K562 (cell line): ENCODE measurements around the gene PRR15L. TPM values are rescaled to one million over a fixed set of nuclear protein-coding genes. Genes with fewer than 3 reads are reported as not detected.

ENCODE experiments used
- ARHGAP35 ChIP-seq: fragments of 450-650 bp; IDR thresholded peaks from 2 replicates; pipeline ENCODE4 v1.6.1; 2018; ENCODE audit not compliant: partially characterized antibody
- CEBPB ChIP-seq: fragments of 450-650 bp; IDR thresholded peaks from 2 replicates; pipeline ENCODE4 v1.6.1; 2016; ENCODE audit warnings: missing genetic modification characterization, missing compliant biosample characterization
- FUS ChIP-seq: fragments of 200-400 bp; formaldehyde crosslinking; optimal IDR thresholded peaks from 2 replicates; pipeline ENCODE3; 2017; ENCODE audit warnings: low read depth, low read length
- GATAD2B ChIP-seq: fragments of 450-650 bp; IDR thresholded peaks from 2 replicates; pipeline ENCODE4 v1.6.1; 2017; ENCODE audit warnings: mild to moderate bottlenecking, borderline replicate concordance
- HDAC6 ChIP-seq: IDR thresholded peaks from 2 replicates; pipeline ENCODE4 v1.6.1; 2012; ENCODE audit warnings: low read depth, mild to moderate bottlenecking, control low read depth, inconsistent platforms, low read length, moderate library complexity
- ILK ChIP-seq: fragments of 450-650 bp; IDR thresholded peaks from 2 replicates; pipeline ENCODE4 v1.6.1; 2016; ENCODE audit warnings: missing genetic modification characterization, low read depth, mild to moderate bottlenecking, missing compliant biosample characterization, moderate library complexity, borderline replicate concordance
- MCM2 ChIP-seq: fragments of 450-650 bp; IDR thresholded peaks from 2 replicates; pipeline ENCODE4 v1.6.1; 2017; ENCODE audit warnings: low read depth, mild to moderate bottlenecking
- MTA1 ChIP-seq: fragments of 450-650 bp; IDR thresholded peaks from 2 replicates; pipeline ENCODE4 v1.6.1; 2017; ENCODE audit warnings: borderline replicate concordance
- POLR3A ChIP-seq: IDR thresholded peaks from 2 replicates; pipeline ENCODE4 v1.6.1; 2011; ENCODE audit warnings: borderline replicate concordance, mild to moderate bottlenecking, moderate library complexity; ENCODE audit not compliant: insufficient read length, insufficient read depth; ENCODE audit errors: extremely low read depth
- RBFOX2 ChIP-seq: fragments of 200-400 bp; formaldehyde crosslinking; IDR thresholded peaks from 2 replicates; pipeline ENCODE4 v1.6.1; 2017; ENCODE audit warnings: low read depth, mild to moderate bottlenecking, low read length, moderate library complexity
- RHOXF2B ChIP-seq: fragments of 250-450 bp; sonication (Bioruptor Pico); conservative IDR thresholded peaks from 2 replicates; pipeline ENCODE4 v1.5.1; 2021
- SIN3A ChIP-seq, 2 experiments: fragments of 150-350 bp in 1 of 2; IDR thresholded peaks; 2 replicates each; pipeline ENCODE4 v1.6.1; 2011 to 2016; ENCODE audit warnings: borderline replicate concordance in 2 of 2, low read depth in 2 of 2, low read length in 2 of 2, mild to moderate bottlenecking in 2 of 2, moderate library complexity in 2 of 2; ENCODE audit not compliant: control insufficient read depth in 1 of 2
- SMAD4 ChIP-seq: fragments of 250-450 bp; sonication (Bioruptor Pico); conservative IDR thresholded peaks from 2 replicates; pipeline ENCODE4 v1.8.0; 2021; ENCODE audit warnings: inconsistent platforms, mild to moderate bottlenecking, moderate library complexity
- SMARCB1 ChIP-seq: IDR thresholded peaks from 2 replicates; pipeline ENCODE4 v1.6.1; 2011; ENCODE audit warnings: improper control_type of control experiment, low read depth; ENCODE audit not compliant: insufficient read length
- TEAD2 ChIP-seq: fragments of 450-650 bp; IDR thresholded peaks from 2 replicates; pipeline ENCODE4 v1.6.1; 2016; ENCODE audit warnings: missing genetic modification characterization, control low read depth, missing compliant biosample characterization
- ZNF12 ChIP-seq: sonication (generic); formaldehyde crosslinking; IDR thresholded peaks from 2 replicates; pipeline ENCODE4 v1.4.0; 2020; ENCODE audit warnings: mild to moderate bottlenecking, missing genetic modification reagents
- ZNF174 ChIP-seq: fragments of 250-450 bp; sonication (Bioruptor Pico); IDR thresholded peaks from 2 replicates; pipeline ENCODE4 v1.4.0; 2020; ENCODE audit warnings: mild to moderate bottlenecking
- polyA plus RNA-seq, 8 experiments: library from polyadenylated mRNA; depleted of rRNA in 4 of 8; stranded (reverse) in 5 of 8; unstranded in 3 of 8; fragments of >200 nt; fragmentation: Nextera tagmentation in 2 of 8; fragmentation: Illumina TruSeq in 1 of 8; extraction: Ambion mirVana in 2 of 8; extraction: Trizol in 1 of 8; gene quantifications; 2 replicates each; pipeline versions ENCODE4 v1.2.1 to v1.2.3, GENCODE V29; 2011 to 2014; ENCODE audit warnings: inconsistent platforms in 1 of 8, missing spikeins in 1 of 8
- total RNA-seq, 7 experiments: library from RNA; depleted of rRNA in 6 of 7; stranded (reverse); fragments of >200 nt in 6 of 7; fragmentation: Illumina TruSeq in 2 of 7; extraction: Trizol in 2 of 7; gene quantifications; 2 replicates each; pipeline versions ENCODE4 v1.2.1 to v1.2.3, GENCODE V29; 2011 to 2021; ENCODE audit warnings: low replicate concordance in 1 of 7
- TF ChIP-seq, protein P1 (sequence below): fragments of 250-450 bp; sonication (Bioruptor Pico); IDR thresholded peaks from 2 replicates; pipeline ENCODE4 v1.8.0; 2021; ENCODE audit warnings: moderate library complexity, mild to moderate bottlenecking, inconsistent platforms
- TF ChIP-seq, protein P2 (sequence below): fragments of 450-650 bp; IDR thresholded peaks from 2 replicates; pipeline ENCODE4 v1.6.1; 2018; ENCODE audit warnings: mild to moderate bottlenecking, low read depth; ENCODE audit not compliant: partially characterized antibody
- TF ChIP-seq, protein P3 (sequence below): fragments of 450-650 bp; formaldehyde crosslinking; IDR thresholded peaks from 2 replicates; pipeline ENCODE4 v1.4.0; 2022; ENCODE audit warnings: missing genetic modification characterization
- TF ChIP-seq, protein P4 (sequence below): fragments of 450-650 bp; IDR thresholded peaks from 2 replicates; pipeline ENCODE4 v1.7.0; 2016; ENCODE audit warnings: borderline replicate concordance
- TF ChIP-seq, protein P5 (sequence below): fragments of 250-450 bp; sonication (Bioruptor Pico); IDR thresholded peaks from 2 replicates; pipeline ENCODE4 v1.4.0; 2020; ENCODE audit warnings: mild to moderate bottlenecking, moderate library complexity

PRR15L gene
- total and polyA plus RNA-seq, 9 of the 15 experiments (the other 6 are each of a cell fraction or from before 2014, with no cell fraction given) = 0.03 TPM; not detected in 8

DNA sequence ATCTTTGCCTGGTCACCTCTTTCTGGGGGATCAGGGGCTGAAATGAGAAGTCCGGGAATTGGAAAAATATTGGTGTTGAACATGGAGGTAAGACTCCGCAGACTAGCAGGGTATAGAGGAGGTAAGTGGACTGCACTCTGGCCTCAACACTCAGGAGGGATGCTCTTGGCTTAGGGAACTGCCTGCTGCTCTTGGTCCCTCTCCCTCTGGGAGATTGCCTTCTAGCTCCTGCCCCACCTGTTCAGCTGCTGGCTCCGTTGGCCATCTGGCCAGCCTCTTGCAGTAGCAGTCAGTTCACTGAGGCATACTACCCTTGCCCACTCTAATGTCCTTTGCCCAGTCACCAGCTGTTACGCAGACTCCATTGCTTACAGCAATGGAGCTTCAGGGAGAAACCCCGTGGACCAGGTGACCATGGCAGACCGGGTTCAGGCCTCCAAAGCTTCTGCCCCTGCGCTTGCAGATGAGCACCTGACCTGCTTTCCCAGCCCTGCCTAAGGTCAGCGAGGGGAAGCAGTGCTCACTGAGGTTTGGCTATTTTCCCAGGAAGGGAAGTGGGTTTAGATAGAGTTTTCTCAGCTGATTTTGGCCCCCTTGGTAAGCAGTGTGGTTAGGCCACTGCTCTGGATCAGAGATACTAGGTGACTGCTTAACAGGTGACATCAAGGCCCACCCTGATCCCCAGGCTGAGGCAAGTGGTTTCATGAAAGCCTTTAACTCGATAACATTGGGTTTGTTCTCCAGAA is 25.1 kb upstream of the PRR15L start (continued):
- TF ChIP-seq MCM2 = no peak
- TF ChIP-seq, protein P1, sequence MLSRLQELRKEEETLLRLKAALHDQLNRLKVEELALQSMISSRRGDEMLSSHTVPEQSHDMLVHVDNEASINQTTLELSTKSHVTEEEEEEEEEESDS (CRISPR knock-in tag) = no peak
- TF ChIP-seq, protein P2, sequence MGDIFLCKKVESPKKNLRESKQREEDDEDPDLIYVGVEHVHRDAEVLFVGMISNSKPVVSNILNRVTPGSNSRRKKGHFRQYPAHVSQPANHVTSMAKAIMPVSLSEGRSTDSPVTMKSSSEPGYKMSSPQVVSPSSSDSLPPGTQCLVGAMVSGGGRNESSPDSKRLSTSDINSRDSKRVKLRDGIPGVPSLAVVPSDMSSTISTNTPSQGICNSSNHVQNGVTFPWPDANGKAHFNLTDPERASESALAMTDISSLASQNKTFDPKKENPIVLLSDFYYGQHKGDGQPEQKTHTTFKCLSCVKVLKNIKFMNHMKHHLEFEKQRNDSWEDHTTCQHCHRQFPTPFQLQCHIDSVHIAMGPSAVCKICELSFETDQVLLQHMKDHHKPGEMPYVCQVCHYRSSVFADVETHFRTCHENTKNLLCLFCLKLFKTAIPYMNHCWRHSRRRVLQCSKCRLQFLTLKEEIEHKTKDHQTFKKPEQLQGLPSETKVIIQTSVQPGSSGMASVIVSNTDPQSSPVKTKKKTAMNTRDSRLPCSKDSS = no peak
- 0 out of 2 replicates have a peak, but pooled peaks have one; percentile 11 for TF ChIP-seq RHOXF2B (CRISPR knock-in tag)
- no peak for TF ChIP-seq ILK (tag)
- TF ChIP-seq, protein P3, sequence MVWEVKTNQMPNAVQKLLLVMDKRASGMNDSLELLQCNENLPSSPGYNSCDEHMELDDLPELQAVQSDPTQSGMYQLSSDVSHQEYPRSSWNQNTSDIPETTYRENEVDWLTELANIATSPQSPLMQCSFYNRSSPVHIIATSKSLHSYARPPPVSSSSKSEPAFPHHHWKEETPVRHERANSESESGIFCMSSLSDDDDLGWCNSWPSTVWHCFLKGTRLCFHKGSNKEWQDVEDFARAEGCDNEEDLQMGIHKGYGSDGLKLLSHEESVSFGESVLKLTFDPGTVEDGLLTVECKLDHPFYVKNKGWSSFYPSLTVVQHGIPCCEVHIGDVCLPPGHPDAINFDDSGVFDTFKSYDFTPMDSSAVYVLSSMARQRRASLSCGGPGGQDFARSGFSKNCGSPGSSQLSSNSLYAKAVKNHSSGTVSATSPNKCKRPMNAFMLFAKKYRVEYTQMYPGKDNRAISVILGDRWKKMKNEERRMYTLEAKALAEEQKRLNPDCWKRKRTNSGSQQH = no peak
- no peak for TF ChIP-seq RBFOX2
- TF ChIP-seq, protein P4, sequence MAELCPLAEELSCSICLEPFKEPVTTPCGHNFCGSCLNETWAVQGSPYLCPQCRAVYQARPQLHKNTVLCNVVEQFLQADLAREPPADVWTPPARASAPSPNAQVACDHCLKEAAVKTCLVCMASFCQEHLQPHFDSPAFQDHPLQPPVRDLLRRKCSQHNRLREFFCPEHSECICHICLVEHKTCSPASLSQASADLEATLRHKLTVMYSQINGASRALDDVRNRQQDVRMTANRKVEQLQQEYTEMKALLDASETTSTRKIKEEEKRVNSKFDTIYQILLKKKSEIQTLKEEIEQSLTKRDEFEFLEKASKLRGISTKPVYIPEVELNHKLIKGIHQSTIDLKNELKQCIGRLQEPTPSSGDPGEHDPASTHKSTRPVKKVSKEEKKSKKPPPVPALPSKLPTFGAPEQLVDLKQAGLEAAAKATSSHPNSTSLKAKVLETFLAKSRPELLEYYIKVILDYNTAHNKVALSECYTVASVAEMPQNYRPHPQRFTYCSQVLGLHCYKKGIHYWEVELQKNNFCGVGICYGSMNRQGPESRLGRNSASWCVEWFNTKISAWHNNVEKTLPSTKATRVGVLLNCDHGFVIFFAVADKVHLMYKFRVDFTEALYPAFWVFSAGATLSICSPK = no peak
- TF ChIP-seq HDAC6 = no peak
- no peak for TF ChIP-seq ARHGAP35
- no peak for TF ChIP-seq CEBPB
- TF ChIP-seq POLR3A = no peak
- no peak for TF ChIP-seq SIN3A (IDR thresholded peaks at IDR 0.05; ENCODE audit: borderline replicate concordance in 2 of 2, control insufficient read depth in 1 of 2, low read depth in 2 of 2, low read length in 2 of 2)
- no peak for TF ChIP-seq ZNF174 (CRISPR knock-in tag)
- TF ChIP-seq, protein P5, sequence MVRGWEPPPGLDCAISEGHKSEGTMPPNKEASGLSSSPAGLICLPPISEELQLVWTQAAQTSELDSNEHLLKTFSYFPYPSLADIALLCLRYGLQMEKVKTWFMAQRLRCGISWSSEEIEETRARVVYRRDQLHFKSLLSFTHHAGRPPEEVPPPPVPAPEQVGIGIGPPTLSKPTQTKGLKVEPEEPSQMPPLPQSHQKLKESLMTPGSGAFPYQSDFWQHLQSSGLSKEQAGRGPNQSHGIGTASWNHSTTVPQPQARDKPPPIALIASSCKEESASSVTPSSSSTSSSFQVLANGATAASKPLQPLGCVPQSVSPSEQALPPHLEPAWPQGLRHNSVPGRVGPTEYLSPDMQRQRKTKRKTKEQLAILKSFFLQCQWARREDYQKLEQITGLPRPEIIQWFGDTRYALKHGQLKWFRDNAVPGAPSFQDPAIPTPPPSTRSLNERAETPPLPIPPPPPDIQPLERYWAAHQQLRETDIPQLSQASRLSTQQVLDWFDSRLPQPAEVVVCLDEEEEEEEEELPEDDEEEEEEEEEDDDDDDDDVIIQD (CRISPR knock-in tag) = no peak
- TF ChIP-seq GATAD2B = no peak
- TF ChIP-seq TEAD2 (tag) = no peak
- TF ChIP-seq FUS = no peak
- TF ChIP-seq SMARCB1 = no peak
- TF ChIP-seq ZNF12 (CRISPR knock-in tag) = 0 out of 2 replicates have a peak, but pooled peaks have one; percentile 41
- TF ChIP-seq MTA1 = 0 out of 2 replicates have a peak, but pooled peaks have one; percentile 0
- TF ChIP-seq SMAD4 (CRISPR knock-in tag) = no peak
